Psoas muscle (tissue), 8 donors: Measurements from ENCODE around the gene NCBP2L. TPM values are rescaled to one million over a fixed set of nuclear protein-coding genes. Genes with fewer than 3 reads are reported as not detected.
A peak's percentile ranks its signal among the peaks of the same experiment; 100 is the strongest.

Experiments used
- ATAC-seq, 4 donors: fragments of 200-7000 bp; cut with Tn5 transposase; one replicate each; pipeline ENCODE4 v1.9.1; 2020; ENCODE audit warnings: moderate library complexity in 3 of 4, mild to moderate bottlenecking in 2 of 4
- DNase-seq, 2 donors: peaks; one replicate each; pipeline ENCODE4 v3.0.0-alpha.2; 2020
- H3K27ac ChIP-seq: fragments of 200-600 bp; one replicate; pipeline ENCODE4 v1.8.0; 2022
- H3K27me3 ChIP-seq, 3 donors: fragments of 200-600 bp in 1 of 3; one replicate each; pipeline versions ENCODE4 v1.6.1 to v1.8.0; 2013 to 2022; ENCODE audit warnings: low read length in 2 of 3, mild to moderate bottlenecking in 2 of 3, moderate library complexity in 1 of 3; ENCODE audit not compliant: insufficient read depth in 3 of 3
- H3K36me3 ChIP-seq, 2 donors: fragments of 200-600 bp in 1 of 2; one replicate each; pipeline versions ENCODE4 v1.6.1 to v1.8.0; 2013 to 2022; ENCODE audit warnings: low read depth in 1 of 2, mild to moderate bottlenecking in 1 of 2, moderate library complexity in 1 of 2; ENCODE audit not compliant: insufficient read depth in 1 of 2
- H3K4me1 ChIP-seq: fragments of 200-600 bp; one replicate; pipeline ENCODE4 v1.8.0; 2022
- H3K4me3 ChIP-seq: fragments of 200-600 bp; one replicate; pipeline ENCODE4 v1.8.0; 2022; ENCODE audit warnings: mild to moderate bottlenecking
- H3K9me3 ChIP-seq: fragments of 200-600 bp; one replicate; pipeline ENCODE4 v1.8.0; 2022
- WGBS, 3 donors: extraction: QIAGEN DNeasy Blood & Tissue Kit; methylation state at CpG; one replicate each; pipeline versions ENCODE4 v1.1.6 to v1.1.7; 2013; 5-methylcytosine and 5-hydroxymethylcytosine counted together
- intact Hi-C, 2 donors: fragments of 100-400 bp; cut with DNase I; formaldehyde crosslinking; loops; one replicate each; pipeline versions ENCODE4 v1.11.0 to v1.14.2; 2022
- polyA plus RNA-seq, 3 donors: library from polyadenylated mRNA; stranded (reverse); fragments of 200-250 nt; gene quantifications; one replicate each; pipeline ENCODE4 v1.2.3, GENCODE V29; 2013
- total RNA-seq, 4 donors: library from RNA; stranded (reverse); fragmentation: NEBNext Ultra II Directional in 2 of 4; extraction: Animal tissue kit (Norgen Biotek cat#: 25700) in 2 of 4; gene quantifications; one replicate each; pipeline versions ENCODE4 v1.2.1 to v1.2.4, GENCODE V29; 2021 to 2023
- TF ChIP-seq, protein P1 (sequence below): fragments of 200-600 bp; IDR thresholded peaks from one replicate; pipeline ENCODE4 v1.8.0; 2022; ENCODE audit warnings: antibody characterized with exemption
- donor health status: healthy with polysubstance abuse.
- donor health status: DM: no; HTN: no; CAD: no; lungs with moderate emphysema.
- donor health status: Bipolar disorder and iron deficiency.
- donor health status: healthy.
- donor health status: DM: yes; HTN: yes; CAD: no.
- donor health status: DM: no; HTN: no; CAD: no.
- donor health status: DM: no; HTN: no; CAD: no.
- donor health status: DM: yes; HTN: yes; CAD: no.

NCBP2L gene
- total and polyA plus RNA-seq, 7 donors = 0.03 to 0.40 TPM; not detected in 5

DNA sequence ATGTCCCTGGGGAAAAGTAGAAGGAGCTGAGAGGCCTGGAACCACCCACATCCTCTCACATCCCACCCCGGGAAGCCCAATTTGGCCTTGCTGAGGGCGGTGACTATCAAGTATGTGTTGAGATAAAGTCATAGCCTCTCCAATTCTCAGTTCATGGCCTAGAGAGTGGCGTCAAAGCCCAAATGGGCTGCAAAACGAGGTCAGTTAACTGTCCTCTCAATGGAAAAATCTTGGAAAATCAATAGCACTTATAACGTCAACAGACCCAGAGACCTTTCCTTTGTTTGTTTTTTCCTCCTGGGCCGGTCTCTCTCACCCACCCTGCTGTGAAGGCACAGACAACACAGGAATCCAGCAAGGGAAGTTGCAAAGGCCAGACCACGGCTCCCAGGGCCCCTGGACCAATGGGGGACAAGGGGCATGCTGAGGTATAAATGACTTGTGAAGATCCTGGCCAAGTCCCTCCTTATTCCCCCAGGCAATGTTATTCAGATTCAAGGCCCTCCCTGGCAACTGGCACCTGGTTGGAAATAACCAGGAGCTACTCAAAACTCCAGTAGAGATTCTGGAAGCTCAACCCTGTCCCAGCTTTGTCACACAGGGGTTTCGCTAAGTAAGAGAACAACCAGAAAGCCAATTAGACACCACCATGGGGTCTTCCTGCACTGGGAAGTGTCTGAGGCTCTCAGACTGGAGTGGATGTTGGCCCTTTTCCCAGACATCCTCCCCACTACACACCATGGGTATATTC, 40.6 kb upstream of the NCBP2L start:
- ATAC-seq = no peak
- H3K27ac ChIP-seq = peak overlapping the region; percentile 55
- no peaks in the 10 kb centered on the region for H3K9me3 ChIP-seq
- H3K36me3 ChIP-seq = no peaks in the 10 kb centered on the region
- TF ChIP-seq, protein P1, sequence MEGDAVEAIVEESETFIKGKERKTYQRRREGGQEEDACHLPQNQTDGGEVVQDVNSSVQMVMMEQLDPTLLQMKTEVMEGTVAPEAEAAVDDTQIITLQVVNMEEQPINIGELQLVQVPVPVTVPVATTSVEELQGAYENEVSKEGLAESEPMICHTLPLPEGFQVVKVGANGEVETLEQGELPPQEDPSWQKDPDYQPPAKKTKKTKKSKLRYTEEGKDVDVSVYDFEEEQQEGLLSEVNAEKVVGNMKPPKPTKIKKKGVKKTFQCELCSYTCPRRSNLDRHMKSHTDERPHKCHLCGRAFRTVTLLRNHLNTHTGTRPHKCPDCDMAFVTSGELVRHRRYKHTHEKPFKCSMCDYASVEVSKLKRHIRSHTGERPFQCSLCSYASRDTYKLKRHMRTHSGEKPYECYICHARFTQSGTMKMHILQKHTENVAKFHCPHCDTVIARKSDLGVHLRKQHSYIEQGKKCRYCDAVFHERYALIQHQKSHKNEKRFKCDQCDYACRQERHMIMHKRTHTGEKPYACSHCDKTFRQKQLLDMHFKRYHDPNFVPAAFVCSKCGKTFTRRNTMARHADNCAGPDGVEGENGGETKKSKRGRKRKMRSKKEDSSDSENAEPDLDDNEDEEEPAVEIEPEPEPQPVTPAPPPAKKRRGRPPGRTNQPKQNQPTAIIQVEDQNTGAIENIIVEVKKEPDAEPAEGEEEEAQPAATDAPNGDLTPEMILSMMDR = no peak
- DNase-seq = no peak
- peaks cover 50% of the 10 kb centered on the region for H3K4me1 ChIP-seq
- WGBS, 3 donors = 61 to 66% (median 61%) methylated on average over 8 of the region's 8 CpGs
- no peak overlapping the region for H3K4me3 ChIP-seq
- peaks cover 0 to 5% (median 0%) of the 10 kb centered on the region in 3 donors for H3K27me3 ChIP-seq
- intact Hi-C loops = no loop called here

DNA sequence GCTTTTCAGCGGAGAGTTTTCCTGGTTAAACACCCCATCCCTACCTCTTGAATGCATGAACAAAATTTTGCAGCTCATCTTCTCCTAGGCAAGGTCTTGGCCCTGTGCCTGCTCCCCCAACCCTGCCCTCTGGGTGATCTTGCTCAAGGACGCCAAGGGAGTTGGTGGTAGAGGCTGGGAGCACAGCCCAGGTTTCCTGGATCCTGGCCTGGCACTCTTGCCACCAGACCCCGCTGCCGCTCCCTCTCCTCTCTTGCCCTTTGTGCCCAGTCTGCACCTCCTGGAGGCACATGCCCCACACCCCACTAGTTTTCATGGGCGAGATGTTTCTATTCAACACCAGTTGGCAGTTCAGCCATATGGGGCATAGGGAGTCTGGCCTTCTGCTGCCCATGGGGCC, 39.3 kb upstream of the NCBP2L start:
- peaks cover 51% of the 10 kb centered on the region for H3K4me1 ChIP-seq
- no peak overlapping the region for H3K4me3 ChIP-seq
- WGBS, 3 donors = 55 to 59% (median 58%) methylated on average over 5 of the region's 5 CpGs
- H3K27me3 ChIP-seq = peaks cover 0 to 11% (median 0%) of the 10 kb centered on the region in 3 donors
- H3K36me3 ChIP-seq = no peaks in the 10 kb centered on the region
- H3K9me3 ChIP-seq = no peaks in the 10 kb centered on the region
- intact Hi-C loops = no loop called here
- DNase-seq (no peak), ATAC-seq (no peak)
- H3K27ac ChIP-seq = peak overlapping the region; percentile 55
- TF ChIP-seq, protein P1 = no peak

GRCh38 chrX:107738768-107739167, 38.8 kb upstream of the NCBP2L start:
- intact Hi-C loops = no loop called here
- DNase-seq = no peak
- peaks cover 55% of the 10 kb centered on the region for H3K4me1 ChIP-seq
- H3K27me3 ChIP-seq = peaks cover 0 to 11% (median 0%) of the 10 kb centered on the region in 3 donors
- H3K27ac ChIP-seq = peak overlapping the region; percentile 55
- no peaks in the 10 kb centered on the region for H3K9me3 ChIP-seq
- TF ChIP-seq, protein P1 = no peak
- no peak overlapping the region for H3K4me3 ChIP-seq
- no peaks in the 10 kb centered on the region for H3K36me3 ChIP-seq
- WGBS, 3 donors = 19 to 35% (median 34%) methylated on average over 7 to 8 of the region's 8 CpGs
- no peak for ATAC-seq

DNA sequence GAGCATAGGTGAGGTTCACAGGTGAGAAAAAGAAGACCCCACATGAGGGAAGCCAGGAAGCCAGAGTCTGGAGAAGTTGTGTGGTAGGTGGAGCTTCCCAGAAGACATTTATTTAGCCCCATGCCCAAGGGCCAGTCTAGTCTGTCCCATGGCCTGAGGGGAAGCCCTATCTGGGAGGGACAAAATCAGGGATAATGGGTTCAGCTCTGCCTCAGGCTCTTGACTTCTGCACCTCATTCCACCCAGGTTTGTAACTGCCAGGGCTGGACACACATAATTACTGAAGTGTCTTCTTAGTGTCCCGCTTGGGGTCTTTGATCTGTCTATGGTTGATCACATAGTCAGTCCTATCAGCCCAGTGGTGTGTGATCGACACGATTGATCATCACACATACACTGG, 38.0 kb upstream of the NCBP2L start:
- 89 to 97% (median 93%) methylated on average over 3 of the region's 3 CpGs for WGBS, 3 donors

More for the DNA sequence above, 38.0 kb upstream of the NCBP2L start:
- intact Hi-C loops = no loop called here
- DNase-seq (no peak), ATAC-seq (no peak)
- Histone ChIP-seq H3K4me3 (no peak overlapping the region), H3K4me1 (peaks cover 54% of the 10 kb centered on the region), H3K27me3 (peaks cover 0 to 11% (median 0%) of the 10 kb centered on the region in 3 donors), H3K9me3 (no peaks in the 10 kb centered on the region), H3K27ac (peak overlapping the region; percentile 55), H3K36me3 (no peaks in the 10 kb centered on the region)
- TF ChIP-seq, protein P1 = no peak
